Measurements from ENCODE around the gene CACNG5. TPM values are rescaled to one million over a fixed set of nuclear protein-coding genes. Genes with fewer than 3 reads are reported as not detected.

Gene CACNG5
- total RNA-seq, 1 donor from 2014 or later, result not detected

GRCh38 chr17:66842959-66843358, 8.0 kb downstream of the CACNG5 start:
- Mint-ChIP-seq H3K4me1 (ENCODE audit: low read depth) (no peaks in the 10 kb centered on the region), H3K27me3 (ENCODE audit: insufficient read depth) (peaks cover 3% of the 10 kb centered on the region), H3K27ac (no peak overlapping the region), H3K9me3 (peaks cover 6% of the 10 kb centered on the region), H3K36me3 (ENCODE audit: low read depth) (no peaks in the 10 kb centered on the region), H3K4me3 (no peak overlapping the region)
- DNase-seq (ENCODE audit: low spot score), result no peak
- intact Hi-C loops (cut with micrococcal nuclease), result no loop called here

GRCh38 chr17:66843627-66844026, 8.7 kb downstream of the CACNG5 start:
- peaks cover 6% of the 10 kb centered on the region for H3K9me3 Mint-ChIP-seq
- intact Hi-C loops (cut with micrococcal nuclease), result no loop called here
- H3K27ac Mint-ChIP-seq, result no peak overlapping the region
- H3K4me1 Mint-ChIP-seq (ENCODE audit: low read depth), result no peaks in the 10 kb centered on the region
- H3K27me3 Mint-ChIP-seq (ENCODE audit: insufficient read depth), result peaks cover 3% of the 10 kb centered on the region
- DNase-seq (ENCODE audit: low spot score), result no peak
- no peaks in the 10 kb centered on the region for H3K36me3 Mint-ChIP-seq (ENCODE audit: low read depth)
- H3K4me3 Mint-ChIP-seq, result no peak overlapping the region

- no peak overlapping the region for H3K27ac Mint-ChIP-seq
- intact Hi-C loops (cut with micrococcal nuclease), result no loop called here
- H3K36me3 Mint-ChIP-seq (ENCODE audit: low read depth), result no peaks in the 10 kb centered on the region
Observed at GRCh38 chr17:66847704-66848103, 12.8 kb downstream of the CACNG5 start.

GRCh38 chr17:66848496-66848895, 13.6 kb downstream of the CACNG5 start:
- H3K27ac Mint-ChIP-seq, result no peak overlapping the region
- no peaks in the 10 kb centered on the region for H3K4me1 Mint-ChIP-seq (ENCODE audit: low read depth)
- intact Hi-C loops (cut with micrococcal nuclease), result no loop called here
- peaks cover 1% of the 10 kb centered on the region for H3K27me3 Mint-ChIP-seq (ENCODE audit: insufficient read depth)
- no peaks in the 10 kb centered on the region for H3K36me3 Mint-ChIP-seq (ENCODE audit: low read depth)
- no peak for DNase-seq (ENCODE audit: low spot score)
- H3K4me3 Mint-ChIP-seq, result no peak overlapping the region
- peaks cover 6% of the 10 kb centered on the region for H3K9me3 Mint-ChIP-seq

More at GRCh38 chr17:66847704-66848103, 12.8 kb downstream of the CACNG5 start:
- no peak for DNase-seq (ENCODE audit: low spot score)
- Mint-ChIP-seq H3K9me3 (peaks cover 6% of the 10 kb centered on the region), H3K4me1 (ENCODE audit: low read depth) (no peaks in the 10 kb centered on the region), H3K27me3 (ENCODE audit: insufficient read depth) (peaks cover under 1% of the 10 kb centered on the region), H3K4me3 (no peak overlapping the region)

- H3K4me3 Mint-ChIP-seq, result no peak overlapping the region
- no peaks in the 10 kb centered on the region for H3K4me1 Mint-ChIP-seq (ENCODE audit: low read depth)
- intact Hi-C loops (cut with micrococcal nuclease), result no loop called here
- H3K9me3 Mint-ChIP-seq, result peaks cover 6% of the 10 kb centered on the region
- DNase-seq (ENCODE audit: low spot score), result no peak
- H3K27me3 Mint-ChIP-seq (ENCODE audit: insufficient read depth), result peaks cover 1% of the 10 kb centered on the region
- H3K27ac Mint-ChIP-seq, result no peak overlapping the region
- H3K36me3 Mint-ChIP-seq (ENCODE audit: low read depth), result no peaks in the 10 kb centered on the region
Observed at GRCh38 chr17:66849032-66849655, 14.2 kb downstream of the CACNG5 start.

- H3K27me3 Mint-ChIP-seq (ENCODE audit: insufficient read depth), result peaks cover 1% of the 10 kb centered on the region
- H3K27ac Mint-ChIP-seq, result no peak overlapping the region
- H3K36me3 Mint-ChIP-seq (ENCODE audit: low read depth), result no peaks in the 10 kb centered on the region
- intact Hi-C loops (cut with micrococcal nuclease), result no loop called here
- DNase-seq (ENCODE audit: low spot score), result no peak
- no peak overlapping the region for H3K4me3 Mint-ChIP-seq
- H3K4me1 Mint-ChIP-seq (ENCODE audit: low read depth), result no peaks in the 10 kb centered on the region
- H3K9me3 Mint-ChIP-seq, result peaks cover 6% of the 10 kb centered on the region
Observed at GRCh38 chr17:66849851-66850580, 15.1 kb downstream of the CACNG5 start.

- Mint-ChIP-seq H3K36me3 (ENCODE audit: low read depth) (no peaks in the 10 kb centered on the region), H3K27ac (no peak overlapping the region), H3K27me3 (ENCODE audit: insufficient read depth) (peaks cover 1% of the 10 kb centered on the region), H3K4me1 (ENCODE audit: low read depth) (no peaks in the 10 kb centered on the region), H3K4me3 (no peak overlapping the region), H3K9me3 (peaks cover 6% of the 10 kb centered on the region)
- intact Hi-C loops (cut with micrococcal nuclease), result no loop called here
- no peak for DNase-seq (ENCODE audit: low spot score)
Observed at GRCh38 chr17:66850692-66851091, 15.8 kb downstream of the CACNG5 start.

- H3K27me3 Mint-ChIP-seq (ENCODE audit: insufficient read depth), result peaks cover 5% of the 10 kb centered on the region
- H3K36me3 Mint-ChIP-seq (ENCODE audit: low read depth), result no peaks in the 10 kb centered on the region
- no peak overlapping the region for H3K27ac Mint-ChIP-seq
- intact Hi-C loops (cut with micrococcal nuclease), result no loop called here
- no peaks in the 10 kb centered on the region for H3K9me3 Mint-ChIP-seq
- H3K4me3 Mint-ChIP-seq, result no peak overlapping the region
- H3K4me1 Mint-ChIP-seq (ENCODE audit: low read depth), result no peaks in the 10 kb centered on the region
- DNase-seq (ENCODE audit: low spot score), result no peak
Observed at GRCh38 chr17:66855204-66855603, 20.3 kb downstream of the CACNG5 start.

- intact Hi-C loops (cut with micrococcal nuclease), result no loop called here
- Mint-ChIP-seq H3K4me3 (no peak overlapping the region), H3K27me3 (ENCODE audit: insufficient read depth) (peaks cover 8% of the 10 kb centered on the region), H3K27ac (no peak overlapping the region), H3K9me3 (no peaks in the 10 kb centered on the region), H3K36me3 (ENCODE audit: low read depth) (no peaks in the 10 kb centered on the region), H3K4me1 (ENCODE audit: low read depth) (no peaks in the 10 kb centered on the region)
- no peak for DNase-seq (ENCODE audit: low spot score)
Observed at GRCh38 chr17:66858226-66859083, 23.5 kb downstream of the CACNG5 start.

- intact Hi-C loops (cut with micrococcal nuclease), result no loop called here
Observed at GRCh38 chr17:66859353-66859752, 24.4 kb downstream of the CACNG5 start.

GRCh38 chr17:66860204-66860603, 25.3 kb downstream of the CACNG5 start:
- Mint-ChIP-seq H3K9me3 (peaks cover 4% of the 10 kb centered on the region), H3K4me3 (no peak overlapping the region), H3K36me3 (ENCODE audit: low read depth) (no peaks in the 10 kb centered on the region), H3K27ac (no peak overlapping the region), H3K4me1 (ENCODE audit: low read depth) (no peaks in the 10 kb centered on the region), H3K27me3 (ENCODE audit: insufficient read depth) (peaks cover 10% of the 10 kb centered on the region)
- no peak for DNase-seq (ENCODE audit: low spot score)
- intact Hi-C loops (cut with micrococcal nuclease), result no loop called here

More at GRCh38 chr17:66859353-66859752, 24.4 kb downstream of the CACNG5 start:
- Mint-ChIP-seq H3K4me3 (no peak overlapping the region), H3K27ac (no peak overlapping the region), H3K4me1 (ENCODE audit: low read depth) (no peaks in the 10 kb centered on the region), H3K36me3 (ENCODE audit: low read depth) (no peaks in the 10 kb centered on the region), H3K27me3 (ENCODE audit: insufficient read depth) (peaks cover 8% of the 10 kb centered on the region), H3K9me3 (peaks cover 2% of the 10 kb centered on the region)
- DNase-seq (ENCODE audit: low spot score), result no peak

GRCh38 chr17:66863820-66864219, 28.9 kb downstream of the CACNG5 start:
- intact Hi-C loops (cut with micrococcal nuclease), result no loop called here
- Mint-ChIP-seq H3K4me3 (no peak overlapping the region), H3K27me3 (ENCODE audit: insufficient read depth) (peaks cover 11% of the 10 kb centered on the region), H3K27ac (no peak overlapping the region), H3K9me3 (peaks cover 8% of the 10 kb centered on the region), H3K36me3 (ENCODE audit: low read depth) (no peaks in the 10 kb centered on the region), H3K4me1 (ENCODE audit: low read depth) (no peaks in the 10 kb centered on the region)
- DNase-seq (ENCODE audit: low spot score), result no peak

GRCh38 chr17:66865151-66865550, 30.2 kb downstream of the CACNG5 start:
- peaks cover 13% of the 10 kb centered on the region for H3K9me3 Mint-ChIP-seq
- no peaks in the 10 kb centered on the region for H3K36me3 Mint-ChIP-seq (ENCODE audit: low read depth)
- no peaks in the 10 kb centered on the region for H3K4me1 Mint-ChIP-seq (ENCODE audit: low read depth)
- H3K27ac Mint-ChIP-seq, result no peak overlapping the region
- DNase-seq (ENCODE audit: low spot score), result no peak
- H3K27me3 Mint-ChIP-seq (ENCODE audit: insufficient read depth), result peaks cover 8% of the 10 kb centered on the region
- intact Hi-C loops (cut with micrococcal nuclease), result no loop called here
- no peak overlapping the region for H3K4me3 Mint-ChIP-seq
